Measurements from ENCODE around the gene TSKU.

GRCh38 chr11:76739798-76740197, 43.4 kb upstream of the TSKU start:
- TF ChIP-seq, protein P1, sequence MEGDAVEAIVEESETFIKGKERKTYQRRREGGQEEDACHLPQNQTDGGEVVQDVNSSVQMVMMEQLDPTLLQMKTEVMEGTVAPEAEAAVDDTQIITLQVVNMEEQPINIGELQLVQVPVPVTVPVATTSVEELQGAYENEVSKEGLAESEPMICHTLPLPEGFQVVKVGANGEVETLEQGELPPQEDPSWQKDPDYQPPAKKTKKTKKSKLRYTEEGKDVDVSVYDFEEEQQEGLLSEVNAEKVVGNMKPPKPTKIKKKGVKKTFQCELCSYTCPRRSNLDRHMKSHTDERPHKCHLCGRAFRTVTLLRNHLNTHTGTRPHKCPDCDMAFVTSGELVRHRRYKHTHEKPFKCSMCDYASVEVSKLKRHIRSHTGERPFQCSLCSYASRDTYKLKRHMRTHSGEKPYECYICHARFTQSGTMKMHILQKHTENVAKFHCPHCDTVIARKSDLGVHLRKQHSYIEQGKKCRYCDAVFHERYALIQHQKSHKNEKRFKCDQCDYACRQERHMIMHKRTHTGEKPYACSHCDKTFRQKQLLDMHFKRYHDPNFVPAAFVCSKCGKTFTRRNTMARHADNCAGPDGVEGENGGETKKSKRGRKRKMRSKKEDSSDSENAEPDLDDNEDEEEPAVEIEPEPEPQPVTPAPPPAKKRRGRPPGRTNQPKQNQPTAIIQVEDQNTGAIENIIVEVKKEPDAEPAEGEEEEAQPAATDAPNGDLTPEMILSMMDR (conservative IDR thresholded peaks at IDR 0.05; ENCODE audit: low read depth in 2 of 2) = no peak
- TF ChIP-seq, protein P2, sequence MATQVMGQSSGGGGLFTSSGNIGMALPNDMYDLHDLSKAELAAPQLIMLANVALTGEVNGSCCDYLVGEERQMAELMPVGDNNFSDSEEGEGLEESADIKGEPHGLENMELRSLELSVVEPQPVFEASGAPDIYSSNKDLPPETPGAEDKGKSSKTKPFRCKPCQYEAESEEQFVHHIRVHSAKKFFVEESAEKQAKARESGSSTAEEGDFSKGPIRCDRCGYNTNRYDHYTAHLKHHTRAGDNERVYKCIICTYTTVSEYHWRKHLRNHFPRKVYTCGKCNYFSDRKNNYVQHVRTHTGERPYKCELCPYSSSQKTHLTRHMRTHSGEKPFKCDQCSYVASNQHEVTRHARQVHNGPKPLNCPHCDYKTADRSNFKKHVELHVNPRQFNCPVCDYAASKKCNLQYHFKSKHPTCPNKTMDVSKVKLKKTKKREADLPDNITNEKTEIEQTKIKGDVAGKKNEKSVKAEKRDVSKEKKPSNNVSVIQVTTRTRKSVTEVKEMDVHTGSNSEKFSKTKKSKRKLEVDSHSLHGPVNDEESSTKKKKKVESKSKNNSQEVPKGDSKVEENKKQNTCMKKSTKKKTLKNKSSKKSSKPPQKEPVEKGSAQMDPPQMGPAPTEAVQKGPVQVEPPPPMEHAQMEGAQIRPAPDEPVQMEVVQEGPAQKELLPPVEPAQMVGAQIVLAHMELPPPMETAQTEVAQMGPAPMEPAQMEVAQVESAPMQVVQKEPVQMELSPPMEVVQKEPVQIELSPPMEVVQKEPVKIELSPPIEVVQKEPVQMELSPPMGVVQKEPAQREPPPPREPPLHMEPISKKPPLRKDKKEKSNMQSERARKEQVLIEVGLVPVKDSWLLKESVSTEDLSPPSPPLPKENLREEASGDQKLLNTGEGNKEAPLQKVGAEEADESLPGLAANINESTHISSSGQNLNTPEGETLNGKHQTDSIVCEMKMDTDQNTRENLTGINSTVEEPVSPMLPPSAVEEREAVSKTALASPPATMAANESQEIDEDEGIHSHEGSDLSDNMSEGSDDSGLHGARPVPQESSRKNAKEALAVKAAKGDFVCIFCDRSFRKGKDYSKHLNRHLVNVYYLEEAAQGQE (IDR thresholded peaks at IDR 0.05; ENCODE audit: unreplicated experiment) = no peak
- no peak for TF ChIP-seq ZNF331 (CRISPR knock-in tag; IDR thresholded peaks at IDR 0.05; ENCODE audit: low read depth)
- TF ChIP-seq POLR2AphosphoS5 (IDR thresholded peaks at IDR 0.05; ENCODE audit: low read depth) = no peak
- TF ChIP-seq EZH2 (IDR thresholded peaks at IDR 0.05; ENCODE audit: low read depth, unreplicated experiment) = no peak
- TF ChIP-seq, protein P3, sequence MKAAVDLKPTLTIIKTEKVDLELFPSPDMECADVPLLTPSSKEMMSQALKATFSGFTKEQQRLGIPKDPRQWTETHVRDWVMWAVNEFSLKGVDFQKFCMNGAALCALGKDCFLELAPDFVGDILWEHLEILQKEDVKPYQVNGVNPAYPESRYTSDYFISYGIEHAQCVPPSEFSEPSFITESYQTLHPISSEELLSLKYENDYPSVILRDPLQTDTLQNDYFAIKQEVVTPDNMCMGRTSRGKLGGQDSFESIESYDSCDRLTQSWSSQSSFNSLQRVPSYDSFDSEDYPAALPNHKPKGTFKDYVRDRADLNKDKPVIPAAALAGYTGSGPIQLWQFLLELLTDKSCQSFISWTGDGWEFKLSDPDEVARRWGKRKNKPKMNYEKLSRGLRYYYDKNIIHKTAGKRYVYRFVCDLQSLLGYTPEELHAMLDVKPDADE (IDR thresholded peaks at IDR 0.05) = no peak

Data from GM23338 (cell line).